Stimulated activated CD8-positive, alpha-beta memory T cell treated with anti-CD3 and anti-CD28 coated beads, Interleukin-15, amount 100 ng/mL, for 24 hours (primary cell): Measurements from ENCODE around the gene HAPLN3.

ENCODE experiments used
- DNase-seq: peaks from one replicate; pipeline ENCODE4 v3.0.0-alpha.2; 2020; ENCODE audit warnings: low read depth

HAPLN3 gene

DNA sequence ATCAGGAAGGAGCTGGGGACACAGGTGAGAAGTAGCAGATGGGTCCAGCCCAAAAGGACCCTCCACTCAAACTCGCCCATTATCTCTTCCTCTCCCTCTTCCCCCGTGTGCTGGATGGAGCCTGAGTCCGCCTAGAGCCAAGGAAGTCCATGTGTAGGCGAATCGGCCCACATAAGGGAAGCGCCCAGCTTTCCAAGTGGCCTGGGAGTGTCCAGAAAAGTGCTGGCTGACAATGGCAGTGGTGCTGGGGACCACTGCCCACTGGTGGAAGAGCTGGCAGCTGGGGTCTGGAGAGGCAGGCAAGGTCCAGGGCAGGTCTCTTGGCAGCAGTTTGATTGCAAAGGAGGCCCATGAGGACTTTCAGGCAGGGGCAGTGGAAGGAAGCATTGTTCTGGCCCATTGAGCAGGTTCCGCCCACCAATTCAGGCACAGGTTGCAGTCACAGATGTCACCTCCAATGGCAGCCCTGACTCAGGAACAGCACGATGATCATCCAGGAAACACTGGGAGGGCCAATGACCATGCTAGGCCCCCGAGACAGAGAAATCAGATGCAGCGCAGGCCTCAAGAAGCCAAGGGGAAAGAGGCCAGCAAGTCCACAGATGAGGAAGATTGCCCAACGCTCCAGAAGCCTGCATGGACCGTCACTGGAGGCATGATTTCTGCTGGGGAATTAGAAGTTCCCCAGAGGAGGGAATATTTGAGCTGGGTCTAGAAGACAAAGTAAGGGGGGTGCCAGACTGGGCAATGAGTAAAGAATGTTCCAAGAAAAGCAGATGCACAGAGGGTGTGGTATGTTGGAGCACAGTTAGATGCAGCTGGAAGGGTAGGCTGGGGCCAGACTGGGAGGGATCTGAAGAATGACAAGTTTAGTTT is 14.8 kb upstream of the HAPLN3 start:
- DNase-seq: no peak

DNA sequence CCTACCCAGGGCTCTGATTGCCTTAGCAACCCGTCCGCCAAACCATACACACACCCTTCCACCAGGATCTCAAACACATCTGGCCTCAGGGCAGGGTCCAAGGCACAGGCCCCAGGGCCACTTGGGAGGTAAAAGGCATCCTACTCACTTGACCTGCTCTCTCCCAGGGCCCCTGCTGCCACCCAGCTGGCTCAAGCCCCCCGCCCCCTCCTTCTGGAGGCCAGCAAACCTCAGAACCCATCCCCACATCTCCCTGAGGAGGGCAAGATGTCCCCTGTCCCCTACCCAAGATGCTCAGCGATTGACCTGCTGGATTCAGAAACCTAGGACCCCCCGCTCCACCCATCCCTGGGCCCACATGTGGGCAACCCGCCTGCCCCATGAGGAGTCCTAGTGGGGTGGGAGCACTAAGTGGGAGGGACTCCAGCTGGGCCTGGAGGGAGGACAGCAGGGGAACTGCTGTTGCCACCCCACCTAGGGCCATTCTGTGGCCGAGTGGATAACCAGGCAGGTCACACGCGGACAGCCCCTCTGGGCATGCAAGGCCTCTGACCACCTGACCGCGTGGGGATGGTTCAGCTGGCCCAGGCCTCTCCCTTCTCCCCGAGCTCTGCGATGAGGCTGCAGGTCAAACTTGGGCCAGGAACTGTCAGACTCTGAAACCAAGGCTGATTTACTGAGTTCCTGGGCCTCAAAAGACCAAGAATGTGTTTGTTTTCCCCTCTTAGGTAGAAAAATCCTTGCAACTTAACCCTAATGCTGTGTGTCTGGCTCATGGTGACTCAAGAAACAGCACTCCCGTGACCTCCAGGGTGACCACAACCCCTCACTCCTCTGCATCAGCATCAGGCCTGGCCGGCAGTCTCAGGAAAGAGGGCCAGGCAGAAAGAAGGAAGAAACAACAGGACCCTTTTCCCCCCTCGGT is 13.6 kb upstream of the HAPLN3 start:
- no peak for DNase-seq

DNA sequence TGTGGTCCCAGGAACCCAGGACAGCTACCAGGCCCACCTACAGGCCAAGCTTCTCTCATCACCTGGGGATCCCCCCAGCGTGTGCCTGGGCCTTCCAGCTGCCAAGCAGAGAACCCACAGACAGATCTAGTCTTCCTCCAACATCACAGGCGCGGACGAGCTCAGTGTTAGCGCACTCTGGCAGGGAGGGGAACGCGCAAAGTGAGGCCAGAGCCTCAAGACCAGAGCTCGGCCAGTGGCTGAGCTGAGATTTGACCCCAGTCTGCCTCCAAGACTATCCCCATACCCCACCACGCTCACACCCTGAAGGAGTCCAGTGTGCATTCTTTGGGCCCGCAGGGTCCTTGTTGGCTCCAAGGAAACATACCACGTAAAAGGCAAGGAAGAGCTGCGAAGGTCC is 12.8 kb upstream of the HAPLN3 start:
- no peak for DNase-seq

DNA sequence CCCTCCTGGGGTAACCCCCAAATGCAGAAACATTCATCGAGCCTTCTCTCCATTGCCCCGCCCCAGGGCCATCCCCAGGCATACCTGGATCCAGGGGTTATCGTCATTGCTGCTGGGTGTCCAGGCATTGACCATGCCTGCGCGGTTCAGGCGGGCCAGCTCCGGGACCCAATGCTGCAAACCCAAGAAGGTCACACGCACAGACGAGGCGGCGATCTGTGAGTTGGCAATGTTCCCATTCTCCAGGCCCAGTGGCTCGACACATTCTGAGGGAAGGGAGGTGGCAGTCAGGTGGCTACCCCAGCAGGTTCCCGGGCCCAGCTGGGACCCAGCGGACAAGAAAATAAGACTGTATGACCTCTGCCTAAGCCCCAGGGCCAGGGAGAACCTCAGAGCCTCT is 11.8 kb upstream of the HAPLN3 start:
- no peak for DNase-seq

DNA sequence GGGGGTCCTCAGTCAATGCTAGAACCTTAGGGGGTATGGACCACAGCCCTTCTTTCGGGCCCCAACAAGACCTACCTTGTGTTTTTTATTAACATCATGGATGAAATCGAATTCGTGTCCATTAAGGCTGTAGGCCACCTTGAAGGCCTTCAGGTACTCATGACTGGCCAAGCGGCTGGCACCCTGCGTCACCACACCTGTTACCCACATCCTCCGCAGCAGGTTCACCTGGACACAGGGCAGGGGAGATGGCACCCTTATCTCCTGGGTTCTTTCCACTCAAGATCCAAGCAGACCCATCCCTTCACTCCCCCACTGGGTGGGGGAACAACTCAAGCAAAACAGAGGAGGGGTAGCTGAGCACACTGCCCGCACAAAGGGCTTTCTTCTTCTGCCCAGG is 11.2 kb upstream of the HAPLN3 start:
- no peak for DNase-seq

- no peak for DNase-seq
Measured at GRCh38 chr15:88906130-88906529, 10.8 kb upstream of the HAPLN3 start.

DNA sequence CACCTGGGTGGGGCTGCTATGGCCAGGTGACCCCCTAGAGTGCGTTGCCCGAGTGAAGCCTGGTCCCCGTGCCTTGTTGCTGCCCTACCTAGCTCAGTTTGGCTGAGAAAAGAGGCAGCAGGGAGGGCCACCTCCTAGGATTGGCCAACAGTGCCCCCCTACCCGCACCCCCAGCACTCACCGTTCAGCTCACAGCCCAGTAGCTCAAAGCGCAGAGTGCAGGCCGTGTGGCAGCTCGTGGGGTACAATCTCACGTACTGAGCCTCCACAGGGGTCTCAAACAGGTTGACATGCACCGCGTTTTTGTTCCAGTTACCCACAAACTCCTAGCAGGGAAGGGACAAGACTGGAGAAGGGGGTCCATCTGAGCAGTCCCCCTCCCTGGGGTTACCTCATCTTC is 10.2 kb upstream of the HAPLN3 start:
- no peak for DNase-seq

DNA sequence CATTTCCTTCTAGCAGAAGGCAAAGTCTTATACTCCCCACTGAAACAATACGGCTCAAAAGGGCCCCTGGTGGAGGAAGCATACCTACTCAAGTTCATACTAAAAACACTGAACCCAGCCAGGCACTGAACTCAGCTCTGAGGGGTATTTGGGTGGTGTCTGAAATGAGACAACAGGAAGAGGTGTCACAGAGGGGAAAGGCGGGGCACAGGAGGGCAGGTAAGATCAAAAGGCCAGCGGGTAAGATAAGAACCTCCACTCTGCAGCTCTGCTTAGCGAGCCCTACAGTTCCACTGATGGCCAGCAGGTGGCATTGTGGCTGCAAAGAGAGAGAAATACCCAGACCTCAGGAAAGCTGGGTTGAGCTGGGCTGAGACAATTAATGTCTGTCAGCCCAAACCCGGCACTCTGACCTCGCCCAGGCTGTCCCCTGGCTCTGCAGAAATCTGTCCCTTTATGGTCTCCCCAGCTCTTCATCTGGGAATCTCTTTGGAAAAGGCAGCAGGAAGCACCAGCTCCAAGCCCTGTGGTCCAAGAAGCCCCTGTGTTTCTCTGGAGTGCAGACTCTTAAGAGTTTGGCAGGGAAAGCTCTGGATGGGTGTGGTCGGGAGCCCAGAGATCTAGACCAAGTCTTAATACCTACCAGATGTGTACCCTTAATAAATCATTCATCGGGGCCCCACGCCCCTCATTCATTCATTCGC is 9.4 kb upstream of the HAPLN3 start:
- peak; percentile 78 for DNase-seq

DNA sequence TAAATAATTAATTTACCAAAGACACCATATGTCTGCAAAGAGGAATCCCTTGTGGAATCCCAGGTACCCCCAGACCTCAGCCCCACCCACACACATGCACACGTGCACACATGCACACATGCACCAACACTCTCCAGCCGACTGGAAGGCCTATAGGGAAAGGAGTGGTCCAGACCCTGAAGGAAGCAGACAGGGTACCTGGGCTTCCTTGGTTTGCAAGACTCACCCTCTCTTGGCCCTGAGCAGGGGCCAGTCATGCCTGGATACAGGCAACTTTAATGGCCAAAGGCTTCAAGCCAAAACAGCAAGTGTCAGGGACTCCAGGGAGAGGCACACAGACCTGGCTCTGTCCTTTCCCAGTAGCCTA is 8.9 kb upstream of the HAPLN3 start:
- no peak for DNase-seq

- DNase-seq: no peak
Measured at GRCh38 chr15:88902846-88903245, 7.5 kb upstream of the HAPLN3 start.

GRCh38 chr15:88902221-88902835 is 7.0 kb upstream of the HAPLN3 start:
- no peak for DNase-seq

GRCh38 chr15:88901508-88902220 is 6.3 kb upstream of the HAPLN3 start:
- no peak for DNase-seq

- no peak for DNase-seq
Measured at GRCh38 chr15:88900982-88901418, 5.7 kb upstream of the HAPLN3 start.

GRCh38 chr15:88900309-88900981 is 5.1 kb upstream of the HAPLN3 start:
- no peak for DNase-seq

- DNase-seq: no peak
Measured at GRCh38 chr15:88899251-88899650, 3.9 kb upstream of the HAPLN3 start.

DNA sequence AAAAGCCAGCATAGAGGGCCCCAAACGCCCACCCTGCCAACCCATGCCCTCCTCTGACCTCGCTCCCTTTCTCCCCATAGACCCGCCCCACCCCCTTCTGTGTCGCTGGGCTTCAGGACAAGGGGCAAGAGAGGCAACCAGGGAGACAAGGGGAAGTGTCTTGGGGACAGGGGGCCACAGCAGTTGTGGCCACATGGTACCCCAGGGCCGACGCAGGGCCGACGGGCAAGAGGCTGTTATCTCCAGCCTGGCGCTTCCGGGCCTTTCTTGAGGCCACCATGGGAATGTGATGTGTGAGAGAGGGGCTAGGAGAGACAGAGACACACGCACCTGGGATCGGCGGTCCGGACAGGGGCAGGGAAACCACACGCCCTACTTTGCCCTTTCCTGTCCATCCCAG is 3.4 kb upstream of the HAPLN3 start:
- DNase-seq: no peak

GRCh38 chr15:88897456-88898194 is 2.3 kb upstream of the HAPLN3 start:
- peak; percentile 41 for DNase-seq

GRCh38 chr15:88897142-88897455 is 1.8 kb upstream of the HAPLN3 start:
- no peak for DNase-seq

- no peak for DNase-seq
Measured at GRCh38 chr15:88896333-88897033, 1.1 kb upstream of the HAPLN3 start.
